Body of pancreas (tissue), 4 donors: ENCODE results near the gene GNPDA2. TPM values are rescaled to one million over a fixed set of nuclear protein-coding genes. Genes with fewer than 3 reads are reported as not detected.

Experiments
- ATAC-seq: fragments of 150-250 bp; one replicate; pipeline ENCODE4 v1.9.1; 2016
- DNase-seq, 4 donors: peaks; one replicate each; pipeline ENCODE4 v3.0.0-alpha.2; 2019
- H3K27ac ChIP-seq, 4 donors: fragments of 200-600 bp; sonication (generic); 1 replicate in 3 of 4; 2 replicates in 1 of 4; pipeline versions ENCODE4 v1.5.1 to v1.6.1; 2016 to 2019; ENCODE audit warnings: mild to moderate bottlenecking in 1 of 4, mixed read lengths in 1 of 4, moderate library complexity in 1 of 4
- H3K27me3 ChIP-seq, 2 donors: fragments of 200-600 bp; sonication (generic); one replicate each; pipeline ENCODE4 v1.6.0; 2016; ENCODE audit warnings: mild to moderate bottlenecking in 1 of 2
- H3K36me3 ChIP-seq, 2 donors: fragments of 200-600 bp; sonication (generic); replicated peaks in 1 of 2; 2 replicates each; pipeline ENCODE4 v1.5.1; 2016; ENCODE audit warnings: low read depth in 2 of 2; ENCODE audit not compliant: insufficient read depth in 1 of 2
- H3K4me1 ChIP-seq: fragments of 200-600 bp; sonication (generic); one replicate; pipeline ENCODE4 v1.6.0; 2016
- H3K4me3 ChIP-seq, 2 donors: fragments of 200-600 bp; sonication (generic); 1 replicate in 1 of 2; 2 replicates in 1 of 2; pipeline ENCODE4 v1.5.1; 2016 to 2019
- H3K9me3 ChIP-seq, 3 donors: fragments of 200-600 bp; sonication (generic); 1 replicate in 2 of 3; 2 replicates in 1 of 3; pipeline ENCODE4 v1.5.1; 2016
- POLR2A ChIP-seq, 3 donors: fragments of 450-650 bp; IDR thresholded peaks; one replicate each; pipeline ENCODE4 v1.6.1; 2016; ENCODE audit warnings: antibody characterized with exemption in 3 of 3, mild to moderate bottlenecking in 2 of 3
- WGBS, 2 donors: methylation state at CpG; one replicate each; pipeline ENCODE4 v1.1.5; 2017; 5-methylcytosine and 5-hydroxymethylcytosine counted together
- intact Hi-C: fragments of 100-400 bp; cut with DNase I; formaldehyde crosslinking; loops from one replicate; pipeline ENCODE4 v1.15.1; 2023
- total RNA-seq, 2 donors: library from RNA; depleted of rRNA; stranded (reverse); fragments of >200 nt; gene quantifications; one replicate each; pipeline ENCODE4 v1.1.0, GENCODE V29; 2016
- TF ChIP-seq, protein P1 (sequence below), 7 experiments: fragments of 450-650 bp in 4 of 7; fragments of 200-600 bp in 3 of 7; sonication (generic) in 3 of 7; IDR thresholded peaks; one replicate each; pipeline ENCODE4 v1.5.1; 2016 to 2019; ENCODE audit warnings: antibody characterized with exemption in 7 of 7

The GNPDA2 gene
- total RNA-seq, 2 donors from 2014 or later, result 8.6 to 17.6 TPM

DNA sequence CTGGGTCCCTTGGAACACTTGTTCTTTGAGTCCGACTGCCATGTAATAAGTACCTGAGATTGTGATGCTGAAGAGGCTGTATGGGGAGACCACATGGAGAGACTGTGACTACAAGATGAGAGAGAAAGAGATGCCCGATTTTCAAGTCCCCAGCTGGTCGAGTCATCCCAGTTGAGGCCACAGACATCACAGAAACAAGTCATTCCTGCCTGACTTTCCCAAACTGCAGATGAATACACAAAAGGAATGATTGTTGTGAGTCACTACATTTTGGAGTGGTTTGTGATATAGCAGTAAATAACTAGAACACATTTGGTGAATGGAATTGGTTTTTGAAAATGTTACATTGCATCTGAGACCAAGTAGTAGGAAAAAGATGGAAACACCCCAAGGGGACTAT, 66.0 kb downstream of the GNPDA2 start:
- DNase-seq (no peak), ATAC-seq (no peak)
- intact Hi-C loops, result no loop called here
- TF ChIP-seq, protein P1, sequence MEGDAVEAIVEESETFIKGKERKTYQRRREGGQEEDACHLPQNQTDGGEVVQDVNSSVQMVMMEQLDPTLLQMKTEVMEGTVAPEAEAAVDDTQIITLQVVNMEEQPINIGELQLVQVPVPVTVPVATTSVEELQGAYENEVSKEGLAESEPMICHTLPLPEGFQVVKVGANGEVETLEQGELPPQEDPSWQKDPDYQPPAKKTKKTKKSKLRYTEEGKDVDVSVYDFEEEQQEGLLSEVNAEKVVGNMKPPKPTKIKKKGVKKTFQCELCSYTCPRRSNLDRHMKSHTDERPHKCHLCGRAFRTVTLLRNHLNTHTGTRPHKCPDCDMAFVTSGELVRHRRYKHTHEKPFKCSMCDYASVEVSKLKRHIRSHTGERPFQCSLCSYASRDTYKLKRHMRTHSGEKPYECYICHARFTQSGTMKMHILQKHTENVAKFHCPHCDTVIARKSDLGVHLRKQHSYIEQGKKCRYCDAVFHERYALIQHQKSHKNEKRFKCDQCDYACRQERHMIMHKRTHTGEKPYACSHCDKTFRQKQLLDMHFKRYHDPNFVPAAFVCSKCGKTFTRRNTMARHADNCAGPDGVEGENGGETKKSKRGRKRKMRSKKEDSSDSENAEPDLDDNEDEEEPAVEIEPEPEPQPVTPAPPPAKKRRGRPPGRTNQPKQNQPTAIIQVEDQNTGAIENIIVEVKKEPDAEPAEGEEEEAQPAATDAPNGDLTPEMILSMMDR (IDR thresholded peaks at IDR 0.05), result no peak
- TF ChIP-seq POLR2A (IDR thresholded peaks at IDR 0.05), result no peak
- Histone ChIP-seq H3K27ac (no peak overlapping the region), H3K4me1 (no peaks in the 10 kb centered on the region), H3K9me3 (no peaks in the 10 kb centered on the region), H3K27me3 (no peaks in the 10 kb centered on the region), H3K4me3 (no peak overlapping the region), H3K36me3 (no peaks in the 10 kb centered on the region)
- 33 to 40% methylated on average over 3 of the region's 3 CpGs for WGBS, 2 donors

DNA sequence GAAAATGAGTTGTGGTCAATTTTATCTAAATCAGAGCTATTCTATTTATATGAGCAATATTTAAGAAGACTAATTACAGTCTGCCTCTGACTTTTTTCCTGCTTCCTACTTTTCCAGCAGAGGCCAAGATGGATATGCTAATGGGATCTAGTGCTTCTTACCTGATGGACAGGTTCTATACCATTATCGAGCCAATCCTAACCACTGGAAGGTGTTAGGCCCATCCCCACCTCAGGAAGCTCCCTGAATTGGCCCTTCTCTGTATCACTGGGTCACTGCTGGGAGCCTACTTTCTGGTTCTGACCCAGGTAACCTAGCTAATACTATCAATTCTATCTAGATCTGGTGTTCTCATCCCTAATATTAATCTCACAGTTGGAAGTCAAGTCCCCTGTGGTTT, 74.4 kb downstream of the GNPDA2 start:
- Histone ChIP-seq H3K27ac (no peak overlapping the region), H3K36me3 (no peaks in the 10 kb centered on the region), H3K27me3 (no peaks in the 10 kb centered on the region), H3K4me3 (no peak overlapping the region), H3K4me1 (no peaks in the 10 kb centered on the region), H3K9me3 (no peaks in the 10 kb centered on the region)
- intact Hi-C loops, result no loop called here
- 59 to 61% methylated on average over 1 of the region's 1 CpG for WGBS, 2 donors
- TF ChIP-seq, protein P1 (IDR thresholded peaks at IDR 0.05), result no peak
- TF ChIP-seq POLR2A (IDR thresholded peaks at IDR 0.05), result no peak
- ATAC-seq, result no peak
- no peak for DNase-seq

Other genes starting within 250 kb of the GNPDA2 start
- gene YIPF7, start 74.9 kb downstream of the GNPDA2 start, total RNA-seq, result not detected
- 10 to 100 TPM in 1 of 2 donors, 1 to 10 TPM in 1; 7.5 to 23.1 TPM for gene GUF1, start 48.1 kb downstream of the GNPDA2 start, total RNA-seq